ENCODE data around the gene RCAN2. TPM values are rescaled to one million over a fixed set of nuclear protein-coding genes. Genes with fewer than 3 reads are reported as not detected.

The RCAN2 gene
- total RNA-seq, 1 experiment from 2014 or later: not detected

DNA sequence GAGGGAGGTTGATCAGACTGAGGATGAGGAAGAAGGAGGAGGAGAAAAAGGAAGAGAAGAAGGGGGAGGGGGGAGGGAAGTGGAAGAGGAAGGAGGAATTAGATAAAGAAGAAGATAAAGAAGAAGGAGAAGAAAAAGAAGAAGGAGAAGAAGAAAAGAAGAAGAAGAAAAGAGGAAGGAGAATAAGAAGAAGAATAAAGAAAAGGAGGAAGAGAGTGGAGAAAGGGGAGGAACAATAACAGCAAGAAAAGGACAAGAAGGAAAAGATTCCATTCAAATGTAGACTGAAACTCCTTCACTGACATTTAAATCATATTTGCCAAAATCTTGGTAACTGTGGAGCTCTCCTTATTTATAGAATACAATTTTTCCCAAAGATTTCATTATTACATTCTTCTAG is 34.3 kb upstream of the RCAN2 start:
- no TSS peak for BruUV-seq (replicated peaks)
- POLR2A ChIA-PET: no interaction called here
- intact Hi-C loops (cut with micrococcal nuclease; ENCODE audit: unreplicated experiment): no loop called here
- no peaks in the 10 kb centered on the region for H3K9me3 ChIP-seq
- no peaks in the 10 kb centered on the region for H3K9me3 Mint-ChIP-seq (ENCODE audit: unreplicated experiment)
- H3K4me1 Mint-ChIP-seq (ENCODE audit: low read depth, unreplicated experiment): no peaks in the 10 kb centered on the region
- CTCF ChIA-PET: no interaction called here
- H3K4me1 ChIP-seq: no peaks in the 10 kb centered on the region
- H3K36me3 ChIP-seq (ENCODE audit: control insufficient read depth, insufficient read depth, low read length): no peaks in the 10 kb centered on the region
- TF ChIP-seq CTCF (IDR thresholded peaks at IDR 0.05; ENCODE audit: insufficient read depth in 1 of 2, low read depth in 1 of 2, low read length in 1 of 2, severe bottlenecking in 1 of 2, unreplicated experiment in 1 of 2): no peak
- no peak for DNase-seq
- H3K4me3 ChIP-seq (ENCODE audit: low read depth, low read length): no peak overlapping the region
- H3K27me3 Mint-ChIP-seq (ENCODE audit: insufficient read depth, unreplicated experiment): peaks cover 15% of the 10 kb centered on the region
- no peaks in the 10 kb centered on the region for H3K36me3 Mint-ChIP-seq (ENCODE audit: insufficient read depth, unreplicated experiment)
- H3K27ac Mint-ChIP-seq (ENCODE audit: unreplicated experiment): no peak overlapping the region
- no peak overlapping the region for H3K4me3 Mint-ChIP-seq (ENCODE audit: unreplicated experiment)
- no peaks in the 10 kb centered on the region for H3K27me3 ChIP-seq (replicated peaks; ENCODE audit: control insufficient read depth, insufficient read depth, low read length)

GRCh38 chr6:46521464-46521971 is 30.3 kb upstream of the RCAN2 start:
- Histone ChIP-seq H3K36me3 (ENCODE audit: control insufficient read depth, insufficient read depth, low read length) (no peaks in the 10 kb centered on the region), H3K27me3 (replicated peaks; ENCODE audit: control insufficient read depth, insufficient read depth, low read length) (no peaks in the 10 kb centered on the region), H3K4me3 (ENCODE audit: low read depth, low read length) (no peak overlapping the region), H3K4me1 (no peaks in the 10 kb centered on the region), H3K9me3 (no peaks in the 10 kb centered on the region)
- no TSS peak for BruUV-seq (replicated peaks)
- no peak for TF ChIP-seq CTCF (IDR thresholded peaks at IDR 0.05; ENCODE audit: insufficient read depth in 1 of 2, low read depth in 1 of 2, low read length in 1 of 2, severe bottlenecking in 1 of 2, unreplicated experiment in 1 of 2)
- Mint-ChIP-seq H3K9me3 (ENCODE audit: unreplicated experiment) (no peaks in the 10 kb centered on the region), H3K36me3 (ENCODE audit: insufficient read depth, unreplicated experiment) (no peaks in the 10 kb centered on the region), H3K4me1 (ENCODE audit: low read depth, unreplicated experiment) (no peaks in the 10 kb centered on the region), H3K4me3 (ENCODE audit: unreplicated experiment) (no peak overlapping the region), H3K27ac (ENCODE audit: unreplicated experiment) (no peak overlapping the region), H3K27me3 (ENCODE audit: insufficient read depth, unreplicated experiment) (peaks cover 13% of the 10 kb centered on the region)
- intact Hi-C loops (cut with micrococcal nuclease; ENCODE audit: unreplicated experiment): no loop called here
- CTCF ChIA-PET: no interaction called here
- no peak for DNase-seq
- POLR2A ChIA-PET: no interaction called here

DNA sequence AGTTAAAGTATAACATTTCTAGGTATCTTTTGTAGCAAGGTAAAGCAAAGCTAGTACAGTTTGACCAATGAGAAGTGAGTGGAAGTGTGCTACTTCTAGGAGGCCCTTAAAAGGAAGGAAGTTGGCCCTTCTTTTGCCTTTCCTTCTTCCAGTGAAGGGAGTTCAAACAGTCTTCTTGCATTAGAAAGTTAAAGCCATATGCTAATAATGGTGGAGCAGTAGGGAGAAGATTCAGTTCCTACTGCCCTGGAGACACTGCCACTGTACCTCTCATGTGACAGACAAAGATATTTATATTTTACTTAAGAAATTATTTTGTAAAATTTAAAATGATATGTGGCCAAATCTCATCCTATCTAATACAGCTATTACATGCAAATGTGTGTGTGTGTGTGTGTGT is 26.0 kb upstream of the RCAN2 start:
- no peaks in the 10 kb centered on the region for H3K9me3 Mint-ChIP-seq (ENCODE audit: unreplicated experiment)
- intact Hi-C loops (cut with micrococcal nuclease; ENCODE audit: unreplicated experiment): no loop called here
- H3K4me1 Mint-ChIP-seq (ENCODE audit: low read depth, unreplicated experiment): no peaks in the 10 kb centered on the region
- no peak for DNase-seq
- Histone ChIP-seq H3K4me3 (ENCODE audit: low read depth, low read length) (no peak overlapping the region), H3K27me3 (replicated peaks; ENCODE audit: control insufficient read depth, insufficient read depth, low read length) (no peaks in the 10 kb centered on the region), H3K9me3 (no peaks in the 10 kb centered on the region), H3K36me3 (ENCODE audit: control insufficient read depth, insufficient read depth, low read length) (no peaks in the 10 kb centered on the region), H3K4me1 (no peaks in the 10 kb centered on the region)
- ChIA-PET POLR2A (no interaction called here), CTCF (no interaction called here)
- H3K4me3 Mint-ChIP-seq (ENCODE audit: unreplicated experiment): no peak overlapping the region
- no TSS peak for BruUV-seq (replicated peaks)
- TF ChIP-seq CTCF (IDR thresholded peaks at IDR 0.05; ENCODE audit: insufficient read depth in 1 of 2, low read depth in 1 of 2, low read length in 1 of 2, severe bottlenecking in 1 of 2, unreplicated experiment in 1 of 2): no peak
- H3K27ac Mint-ChIP-seq (ENCODE audit: unreplicated experiment): no peak overlapping the region
- H3K27me3 Mint-ChIP-seq (ENCODE audit: insufficient read depth, unreplicated experiment): peaks cover 2% of the 10 kb centered on the region
- no peaks in the 10 kb centered on the region for H3K36me3 Mint-ChIP-seq (ENCODE audit: insufficient read depth, unreplicated experiment)

Data from Caco-2 (cell line).